ENCODE measurements around the gene UBE3B. TPM values are rescaled to one million over a fixed set of nuclear protein-coding genes. Genes with fewer than 3 reads are reported as not detected.

The UBE3B gene
- total RNA-seq, 1 experiment from 2014 or later: 38.4 TPM

GRCh38 chr12:109572506-109572845, 95.0 kb downstream of the UBE3B start:
- no peak for DNase-seq
- Mint-ChIP-seq H3K4me3 (ENCODE audit: unreplicated experiment) (peak overlapping the region; percentile 81), H3K9me3 (ENCODE audit: unreplicated experiment) (no peaks in the 10 kb centered on the region), H3K27ac (ENCODE audit: unreplicated experiment) (peak overlapping the region; percentile 96), H3K27me3 (ENCODE audit: insufficient read depth, unreplicated experiment) (no peaks in the 10 kb centered on the region), H3K36me3 (ENCODE audit: insufficient read depth, unreplicated experiment) (peaks cover 48% of the 10 kb centered on the region), H3K4me1 (ENCODE audit: low read depth, unreplicated experiment) (no peaks in the 10 kb centered on the region)
- no peaks in the 10 kb centered on the region for H3K9me3 ChIP-seq
- ChIA-PET POLR2A (interaction anchor here (0.6 kb wide), 1 partner anchor 11 kb away, joined by 4 read pairs; no protein-coding TSS in a partner anchor), CTCF (interaction anchor here (1.8 kb wide), 1 partner anchor 25 kb away, joined by 14 read pairs; no protein-coding TSS in a partner anchor)
- no peaks in the 10 kb centered on the region; the same call in 1 of the 2 replicates for H3K4me1 ChIP-seq
- no TSS peak for BruUV-seq (replicated peaks)
- no peak for TF ChIP-seq CTCF (IDR thresholded peaks at IDR 0.05; ENCODE audit: insufficient read depth in 1 of 2, low read depth in 1 of 2, low read length in 1 of 2, severe bottlenecking in 1 of 2, unreplicated experiment in 1 of 2)
- H3K27me3 ChIP-seq (replicated peaks; ENCODE audit: control insufficient read depth, insufficient read depth, low read length): no peaks in the 10 kb centered on the region
- no peaks in the 10 kb centered on the region; the same call in 1 of the 2 replicates for H3K36me3 ChIP-seq (ENCODE audit: control insufficient read depth, insufficient read depth, low read length)
- intact Hi-C loops (cut with micrococcal nuclease; ENCODE audit: unreplicated experiment): loop anchor here (2.0 to 5.0 kb wide), 2 partner anchors 54 to 1170 kb away; partner anchors contain the start of gene PPP1CC
- H3K4me3 ChIP-seq (ENCODE audit: low read depth, low read length): peak overlapping the region; percentile 59

DNA sequence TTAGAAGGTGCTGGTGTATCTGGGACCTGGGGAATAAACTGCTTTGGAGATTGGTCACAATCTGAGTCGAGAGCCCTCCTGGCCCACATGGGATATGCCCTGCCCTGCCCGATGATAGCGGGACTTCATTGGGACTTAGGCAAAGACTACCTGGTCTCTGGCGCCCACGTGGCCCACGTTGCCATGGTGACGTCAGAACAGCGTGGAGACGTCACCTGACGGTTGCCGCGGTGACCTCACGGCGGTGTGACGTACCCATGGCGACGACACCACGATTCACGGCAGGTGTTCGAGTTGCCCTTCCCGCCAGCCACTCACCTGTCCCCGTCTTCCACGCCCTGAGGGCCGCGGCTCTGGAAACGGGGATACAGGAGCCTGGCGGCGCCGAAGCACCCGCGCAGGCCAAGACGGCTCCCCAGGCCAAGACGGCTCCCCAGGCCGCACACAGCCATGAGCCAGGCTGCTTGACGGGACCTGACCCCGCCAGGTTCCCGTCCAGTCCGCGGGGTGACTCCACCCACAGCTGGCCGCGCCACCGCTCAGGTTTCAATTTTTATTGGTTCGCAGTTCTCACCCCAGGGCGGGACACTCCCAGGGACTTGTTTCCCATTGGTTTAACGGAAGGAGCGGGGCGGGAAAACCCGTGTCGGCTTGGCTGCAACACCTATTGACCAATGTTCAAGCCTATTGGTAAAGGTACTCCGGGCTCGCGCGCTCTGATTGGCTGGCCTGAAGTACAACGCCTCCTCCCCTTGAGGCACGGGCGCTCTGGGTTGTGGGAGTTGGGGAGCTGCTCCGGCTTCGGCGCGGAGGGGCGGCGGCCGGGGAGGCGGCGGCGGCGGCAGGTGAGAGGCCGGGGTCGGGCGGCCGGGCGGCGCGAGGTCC, 95.8 kb downstream of the UBE3B start, which contains the start of the genes MMAB and MVK:
Gene MMAB, minus strand, starts transcription at position 476 of the 885 bp plus-strand sequence. Its CDS starts 24 bp downstream, at position 452.
Gene MVK, plus strand, starts transcription at position 766 of the 885 bp plus-strand sequence. CDS start 1,029 bp downstream, outside the sequence.
- TF ChIP-seq CTCF (IDR thresholded peaks at IDR 0.05; ENCODE audit: insufficient read depth in 1 of 2, low read depth in 1 of 2, low read length in 1 of 2, severe bottlenecking in 1 of 2, unreplicated experiment in 1 of 2): no peak
- H3K27me3 ChIP-seq (replicated peaks; ENCODE audit: control insufficient read depth, insufficient read depth, low read length): no peaks in the 10 kb centered on the region
- Mint-ChIP-seq H3K9me3 (ENCODE audit: unreplicated experiment) (no peaks in the 10 kb centered on the region), H3K36me3 (ENCODE audit: insufficient read depth, unreplicated experiment) (peaks cover 45% of the 10 kb centered on the region), H3K4me1 (ENCODE audit: low read depth, unreplicated experiment) (no peaks in the 10 kb centered on the region), H3K27me3 (ENCODE audit: insufficient read depth, unreplicated experiment) (no peaks in the 10 kb centered on the region), H3K27ac (ENCODE audit: unreplicated experiment) (peak within 1 kb of the TSS; percentile 96), H3K4me3 (ENCODE audit: unreplicated experiment) (peak within 1 kb of the TSS; percentile 81)
- peak within 1 kb of the TSS; percentile 65 for H3K4me3 ChIP-seq (ENCODE audit: low read depth, low read length)
- H3K4me1 ChIP-seq: no peaks in the 10 kb centered on the region; the same call in 1 of the 2 replicates
- intact Hi-C loops (cut with micrococcal nuclease; ENCODE audit: unreplicated experiment): loop anchor here (2.0 to 5.0 kb wide), 2 partner anchors 54 to 1169 kb away; partner anchors contain the start of gene PPP1CC
- no peaks in the 10 kb centered on the region; the same call in 1 of the 2 replicates for H3K36me3 ChIP-seq (ENCODE audit: control insufficient read depth, insufficient read depth, low read length)
- H3K9me3 ChIP-seq: no peaks in the 10 kb centered on the region
- ChIA-PET CTCF (interaction anchor here (1.0 to 1.8 kb wide), 4 partner anchors 9 to 202 kb away, joined by 3 to 14 read pairs (median 5); partner anchors contain the start of gene FAM222A), POLR2A (interaction anchor here (0.8 to 1.1 kb wide), 6 partner anchors 19 to 167 kb away, joined by 3 to 4 read pairs (median 3); partner anchors contain the start of genes KCTD10 and UBE3B)
- no TSS peak for BruUV-seq (replicated peaks)
- peak; percentile 99 to 100 for DNase-seq

DNA sequence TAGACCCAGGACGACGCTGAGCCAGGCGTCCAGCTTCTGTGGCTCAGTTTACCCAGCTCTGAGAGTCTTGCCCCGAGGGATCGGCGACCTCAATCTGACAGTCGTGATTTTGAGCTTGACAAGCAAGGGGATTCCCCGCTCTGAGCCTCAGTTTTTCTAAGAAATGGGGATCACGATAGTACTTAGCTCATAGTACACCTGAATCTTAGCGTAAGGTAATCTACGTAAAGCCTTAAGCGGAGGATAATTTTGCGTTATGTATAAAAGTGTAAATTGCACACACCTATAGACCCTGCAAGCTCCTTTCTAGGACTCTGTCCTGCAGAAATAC, 96.4 kb downstream of the UBE3B start:
- no peaks in the 10 kb centered on the region; the same call in 1 of the 2 replicates for H3K36me3 ChIP-seq (ENCODE audit: control insufficient read depth, insufficient read depth, low read length)
- intact Hi-C loops (cut with micrococcal nuclease; ENCODE audit: unreplicated experiment): loop anchor here (2.0 to 5.0 kb wide), 2 partner anchors 55 to 1168 kb away; partner anchors contain the start of gene PPP1CC

More for the DNA sequence above, 96.4 kb downstream of the UBE3B start:
- BruUV-seq (replicated peaks): no TSS peak
- H3K9me3 ChIP-seq: no peaks in the 10 kb centered on the region
- H3K27me3 ChIP-seq (replicated peaks; ENCODE audit: control insufficient read depth, insufficient read depth, low read length): no peaks in the 10 kb centered on the region
- peaks cover 39% of the 10 kb centered on the region for H3K36me3 Mint-ChIP-seq (ENCODE audit: insufficient read depth, unreplicated experiment)
- no peaks in the 10 kb centered on the region; the same call in 1 of the 2 replicates for H3K4me1 ChIP-seq
- no peaks in the 10 kb centered on the region for H3K4me1 Mint-ChIP-seq (ENCODE audit: low read depth, unreplicated experiment)
- ChIA-PET CTCF (interaction anchor here (1.0 to 1.8 kb wide), 4 partner anchors 9 to 201 kb away, joined by 3 to 14 read pairs (median 5); partner anchors contain the start of gene FAM222A), POLR2A (interaction anchor here (0.8 to 1.1 kb wide), 6 partner anchors 20 to 166 kb away, joined by 3 to 4 read pairs (median 3); partner anchors contain the start of genes KCTD10 and UBE3B)
- H3K27ac Mint-ChIP-seq (ENCODE audit: unreplicated experiment): peak overlapping the region; percentile 96
- H3K9me3 Mint-ChIP-seq (ENCODE audit: unreplicated experiment): no peaks in the 10 kb centered on the region
- no peaks in the 10 kb centered on the region for H3K27me3 Mint-ChIP-seq (ENCODE audit: insufficient read depth, unreplicated experiment)
- TF ChIP-seq CTCF (IDR thresholded peaks at IDR 0.05; ENCODE audit: insufficient read depth in 1 of 2, low read depth in 1 of 2, low read length in 1 of 2, severe bottlenecking in 1 of 2, unreplicated experiment in 1 of 2): no peak
- DNase-seq: no peak
- peak overlapping the region; percentile 81 for H3K4me3 Mint-ChIP-seq (ENCODE audit: unreplicated experiment)
- H3K4me3 ChIP-seq (ENCODE audit: low read depth, low read length): peak overlapping the region; percentile 65

Data from Caco-2 (cell line).